Neural crest cell (in vitro differentiated cells): ENCODE results near the gene PHAF1. TPM values are rescaled to one million over a fixed set of nuclear protein-coding genes. Genes with fewer than 3 reads are reported as not detected.
A peak's percentile ranks its signal among the peaks of the same experiment; 100 is the strongest.

Experiments used
- DNase-seq: peaks from one replicate; pipeline ENCODE4 v3.0.0; 2021; ENCODE audit warnings: low read depth, mixed read lengths, low spot score
- H3K27ac Mint-ChIP-seq: one replicate; pipeline ENCODE4 v1.8.0; 2021; ENCODE audit warnings: mild to moderate bottlenecking, mixed read lengths; ENCODE audit not compliant: unreplicated experiment
- H3K27me3 Mint-ChIP-seq: 2 replicates; pipeline ENCODE4 v1.8.0; 2021; ENCODE audit warnings: low read depth, mild to moderate bottlenecking, mixed read lengths
- H3K36me3 Mint-ChIP-seq: 2 replicates; pipeline ENCODE4 v1.8.0; 2021; ENCODE audit warnings: low read depth, mild to moderate bottlenecking, mixed read lengths
- H3K4me1 Mint-ChIP-seq: 2 replicates; pipeline ENCODE4 v1.8.0; 2021; ENCODE audit warnings: mixed read lengths
- H3K4me3 Mint-ChIP-seq: one replicate; pipeline ENCODE4 v1.8.0; 2021; ENCODE audit warnings: mild to moderate bottlenecking, mixed read lengths
- H3K9me3 Mint-ChIP-seq: 2 replicates; pipeline ENCODE4 v1.8.0; 2021; ENCODE audit warnings: mixed read lengths
- CTCF ChIP-seq: fragments of 200-600 bp; sonication (generic); conservative IDR thresholded peaks from 2 replicates; pipeline ENCODE4 v1.5.0; 2021; ENCODE audit warnings: antibody characterized with exemption, mild to moderate bottlenecking
- total RNA-seq: library from RNA; stranded (reverse); gene quantifications from 2 replicates; pipeline ENCODE4 v1.2.1, GENCODE V29; 2021

PHAF1 gene
- total RNA-seq, 1 donor from 2014 or later = 24.9 TPM

GRCh38 chr16:67137605-67138004, 27.9 kb downstream of the PHAF1 start:
- Mint-ChIP-seq H3K36me3 (peaks cover 10% of the 10 kb centered on the region), H3K9me3 (no peaks in the 10 kb centered on the region), H3K4me3 (no peak overlapping the region), H3K4me1 (no peaks in the 10 kb centered on the region), H3K27ac (no peak overlapping the region), H3K27me3 (no peaks in the 10 kb centered on the region)
- no peak for DNase-seq
- no peak for TF ChIP-seq CTCF

- no peaks in the 10 kb centered on the region for H3K9me3 Mint-ChIP-seq
- H3K4me1 Mint-ChIP-seq = no peaks in the 10 kb centered on the region
- no peak overlapping the region for H3K4me3 Mint-ChIP-seq
- no peaks in the 10 kb centered on the region for H3K27me3 Mint-ChIP-seq
- peaks cover 15% of the 10 kb centered on the region for H3K36me3 Mint-ChIP-seq
- TF ChIP-seq CTCF = no peak
- DNase-seq = no peak
- no peak overlapping the region for H3K27ac Mint-ChIP-seq
Observed at GRCh38 chr16:67141391-67141790, 31.6 kb downstream of the PHAF1 start.

GRCh38 chr16:67142342-67142741, 32.6 kb downstream of the PHAF1 start:
- no peak for TF ChIP-seq CTCF
- DNase-seq = no peak
- Mint-ChIP-seq H3K4me3 (no peak overlapping the region), H3K9me3 (no peaks in the 10 kb centered on the region), H3K4me1 (no peaks in the 10 kb centered on the region), H3K36me3 (peaks cover 15% of the 10 kb centered on the region), H3K27ac (no peak overlapping the region), H3K27me3 (no peaks in the 10 kb centered on the region)

- no peak for TF ChIP-seq CTCF
- no peak overlapping the region for H3K27ac Mint-ChIP-seq
- DNase-seq = no peak
- H3K27me3 Mint-ChIP-seq = peaks cover 7% of the 10 kb centered on the region
- H3K4me1 Mint-ChIP-seq = no peaks in the 10 kb centered on the region
- H3K36me3 Mint-ChIP-seq = peaks cover 25% of the 10 kb centered on the region
- peak overlapping the region; percentile 10 for H3K4me3 Mint-ChIP-seq
- no peaks in the 10 kb centered on the region for H3K9me3 Mint-ChIP-seq
Observed at GRCh38 chr16:67144943-67145342, 35.2 kb downstream of the PHAF1 start.

- Mint-ChIP-seq H3K36me3 (peaks cover 25% of the 10 kb centered on the region), H3K27ac (no peak overlapping the region), H3K9me3 (no peaks in the 10 kb centered on the region), H3K27me3 (peaks cover 7% of the 10 kb centered on the region), H3K4me1 (no peaks in the 10 kb centered on the region), H3K4me3 (no peak overlapping the region)
- no peak for DNase-seq
- no peak for TF ChIP-seq CTCF
Observed at GRCh38 chr16:67145746-67146145, 36.0 kb downstream of the PHAF1 start.
